Keratinocyte (primary cell): ENCODE data around the gene CYB5R4.

ENCODE experiments used
- EZH2 ChIP-seq: IDR thresholded peaks from one replicate; pipeline ENCODE4 v1.6.1; 2012; ENCODE audit warnings: inconsistent platforms, mild to moderate bottlenecking, low read length, moderate library complexity
- TF ChIP-seq, protein P1 (sequence below), 3 experiments: IDR thresholded peaks in 1 of 3; conservative IDR thresholded peaks in 1 of 3; optimal IDR thresholded peaks in 1 of 3; 2 replicates in 2 of 3; 3 replicates in 1 of 3; pipeline versions ENCODE3 to v1.5.1; 2011; ENCODE audit warnings: low read length in 3 of 3, mild to moderate bottlenecking in 3 of 3, moderate library complexity in 2 of 3, control low read depth in 1 of 3, inconsistent platforms in 1 of 3; ENCODE audit not compliant: insufficient read depth in 2 of 3; ENCODE audit errors: extremely low read depth in 1 of 3

GRCh38 chr6:83978997-83979396, 119.5 kb downstream of the CYB5R4 start:
- TF ChIP-seq, protein P1, sequence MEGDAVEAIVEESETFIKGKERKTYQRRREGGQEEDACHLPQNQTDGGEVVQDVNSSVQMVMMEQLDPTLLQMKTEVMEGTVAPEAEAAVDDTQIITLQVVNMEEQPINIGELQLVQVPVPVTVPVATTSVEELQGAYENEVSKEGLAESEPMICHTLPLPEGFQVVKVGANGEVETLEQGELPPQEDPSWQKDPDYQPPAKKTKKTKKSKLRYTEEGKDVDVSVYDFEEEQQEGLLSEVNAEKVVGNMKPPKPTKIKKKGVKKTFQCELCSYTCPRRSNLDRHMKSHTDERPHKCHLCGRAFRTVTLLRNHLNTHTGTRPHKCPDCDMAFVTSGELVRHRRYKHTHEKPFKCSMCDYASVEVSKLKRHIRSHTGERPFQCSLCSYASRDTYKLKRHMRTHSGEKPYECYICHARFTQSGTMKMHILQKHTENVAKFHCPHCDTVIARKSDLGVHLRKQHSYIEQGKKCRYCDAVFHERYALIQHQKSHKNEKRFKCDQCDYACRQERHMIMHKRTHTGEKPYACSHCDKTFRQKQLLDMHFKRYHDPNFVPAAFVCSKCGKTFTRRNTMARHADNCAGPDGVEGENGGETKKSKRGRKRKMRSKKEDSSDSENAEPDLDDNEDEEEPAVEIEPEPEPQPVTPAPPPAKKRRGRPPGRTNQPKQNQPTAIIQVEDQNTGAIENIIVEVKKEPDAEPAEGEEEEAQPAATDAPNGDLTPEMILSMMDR (optimal IDR thresholded peaks at IDR 0.05 in 1 of 3, IDR thresholded peaks at IDR 0.05 in 1 of 3, conservative IDR thresholded peaks at IDR 0.05 in 1 of 3; ENCODE audit: extremely low read depth in 1 of 3, insufficient read depth in 2 of 3, low read length in 3 of 3) = no peak
- TF ChIP-seq EZH2 = no peak
